Fibroblast of the conjunctiva (primary cell): ENCODE data around the gene DLL3.

Source experiments
- DNase-seq: peaks from one replicate; pipeline ENCODE4 v3.0.0-alpha.2; 2010; ENCODE audit warnings: low read depth

Gene DLL3

DNA sequence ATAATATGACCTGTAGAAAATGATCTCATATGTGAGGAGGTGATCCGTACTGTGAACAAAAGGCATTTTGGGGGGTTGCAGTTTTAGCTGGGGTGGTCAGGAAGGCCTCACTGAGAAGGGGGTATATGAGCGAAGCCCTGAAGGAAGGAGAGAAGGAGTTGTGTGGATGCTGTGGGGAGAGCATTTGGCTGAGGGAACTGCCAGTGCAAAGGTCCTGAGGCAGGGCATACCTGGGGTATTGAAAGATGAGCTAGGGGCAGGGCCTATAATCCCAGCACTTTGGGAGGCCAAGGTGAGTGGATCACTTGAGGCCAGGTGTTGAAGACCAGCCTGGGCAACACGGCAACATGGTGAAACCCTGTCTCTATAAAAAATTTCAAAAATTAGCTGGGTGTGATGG lies 18.7 kb downstream of the DLL3 start:
- DNase-seq, result no peak

DNA sequence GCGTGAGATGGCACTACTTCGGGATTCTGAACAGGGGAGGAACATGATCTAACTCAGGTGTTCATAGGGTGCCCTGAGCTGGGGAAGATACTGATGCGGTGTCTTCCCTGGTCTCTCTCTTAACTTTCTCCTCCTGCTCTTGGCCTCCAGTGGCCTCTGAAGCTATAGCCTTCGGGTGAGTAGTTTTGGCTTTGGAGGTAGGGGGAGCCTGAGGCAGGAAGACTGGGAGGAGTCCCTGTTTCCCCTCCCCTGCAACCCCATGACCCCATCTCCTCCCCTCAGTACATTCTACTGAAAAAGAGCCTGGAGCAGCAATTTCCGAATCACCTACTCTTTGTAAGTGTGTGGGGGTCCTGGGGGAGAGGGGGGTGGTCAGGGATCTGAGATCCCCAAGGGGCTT lies 19.7 kb downstream of the DLL3 start:
- no peak for DNase-seq

DNA sequence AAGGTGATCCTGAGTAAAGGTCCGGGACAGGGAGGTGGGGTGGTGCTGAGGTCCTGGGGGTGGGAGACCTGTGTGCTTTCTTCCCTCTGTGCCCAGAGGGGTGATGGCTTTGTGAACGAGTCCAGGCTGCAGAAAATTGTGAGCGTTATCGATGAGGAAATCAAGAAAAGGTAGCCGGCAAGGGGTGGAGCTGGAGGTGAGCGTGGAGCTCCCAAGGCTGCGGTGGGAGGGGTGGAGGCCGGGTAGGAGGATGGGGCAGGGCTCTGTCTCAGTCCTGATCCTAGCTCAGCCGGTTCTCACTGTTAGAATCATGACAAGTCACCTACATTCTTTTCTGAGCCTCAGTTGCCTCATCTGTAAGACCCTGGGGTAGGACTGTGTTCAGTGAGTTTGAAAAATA lies 20.2 kb downstream of the DLL3 start:
- DNase-seq, result no peak

DNA sequence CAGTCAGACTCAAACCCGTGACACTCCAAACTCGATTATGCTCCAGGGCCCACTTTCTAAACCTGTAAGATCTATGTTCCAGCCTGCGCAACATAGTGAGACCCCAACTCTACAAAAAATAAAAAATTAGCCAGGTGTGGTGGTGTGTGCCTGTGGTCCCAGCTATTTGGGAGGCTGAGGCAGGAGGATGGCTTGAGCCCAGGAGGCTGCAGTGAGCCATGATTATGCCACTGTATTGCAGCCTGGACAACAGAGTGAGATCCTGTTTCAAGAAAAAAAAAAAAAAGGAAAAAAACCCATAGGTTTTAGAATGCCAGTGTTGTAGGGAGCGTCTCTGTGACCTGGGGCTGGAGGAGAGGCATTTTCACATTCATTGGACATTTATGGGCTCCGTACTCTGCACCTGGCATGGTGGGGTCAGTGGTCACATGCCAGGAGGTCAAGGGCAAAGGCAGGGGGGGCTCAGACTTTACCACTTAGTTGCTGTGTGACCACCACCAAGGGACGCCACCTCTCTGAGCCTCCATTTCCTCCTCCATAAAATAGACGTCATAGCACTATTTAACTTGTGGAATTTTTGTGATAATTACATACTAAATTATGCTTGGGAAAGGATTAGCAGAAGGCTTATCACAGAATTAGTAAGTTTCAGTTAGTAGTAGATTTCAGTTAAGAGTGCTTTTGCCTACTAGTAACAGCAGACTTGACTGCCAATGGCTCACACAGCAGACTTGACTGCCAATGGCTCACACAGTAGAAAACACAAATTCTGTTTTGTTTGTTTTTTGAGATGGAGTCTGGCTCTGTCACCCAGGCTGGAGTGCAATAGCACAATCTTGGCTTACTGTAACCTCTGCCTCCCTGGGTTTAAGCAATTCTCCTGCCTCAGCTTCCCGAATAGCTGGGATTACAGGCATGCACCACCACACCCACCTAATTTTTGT lies 22.1 kb downstream of the DLL3 start:
- DNase-seq, result no peak

DNA sequence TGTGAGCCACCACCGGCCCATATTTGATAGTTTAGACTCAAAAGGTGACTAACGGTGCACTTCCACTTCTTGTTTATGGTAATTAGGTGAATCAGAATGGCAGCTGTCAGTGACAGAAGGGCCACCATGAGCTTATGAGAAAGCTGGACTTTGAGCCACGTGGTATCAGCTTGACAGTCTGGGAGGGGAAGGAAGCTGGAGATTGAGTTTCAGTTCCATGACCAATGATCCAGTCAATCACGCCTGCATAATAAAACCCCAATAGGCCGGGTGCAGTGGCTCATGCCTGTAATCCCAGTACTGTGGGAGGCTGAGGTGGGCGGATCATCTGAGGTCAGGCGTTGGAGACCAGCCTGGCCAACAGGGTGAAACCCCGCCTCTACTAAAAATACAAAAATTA lies 25.7 kb downstream of the DLL3 start:
- no peak for DNase-seq

DNA sequence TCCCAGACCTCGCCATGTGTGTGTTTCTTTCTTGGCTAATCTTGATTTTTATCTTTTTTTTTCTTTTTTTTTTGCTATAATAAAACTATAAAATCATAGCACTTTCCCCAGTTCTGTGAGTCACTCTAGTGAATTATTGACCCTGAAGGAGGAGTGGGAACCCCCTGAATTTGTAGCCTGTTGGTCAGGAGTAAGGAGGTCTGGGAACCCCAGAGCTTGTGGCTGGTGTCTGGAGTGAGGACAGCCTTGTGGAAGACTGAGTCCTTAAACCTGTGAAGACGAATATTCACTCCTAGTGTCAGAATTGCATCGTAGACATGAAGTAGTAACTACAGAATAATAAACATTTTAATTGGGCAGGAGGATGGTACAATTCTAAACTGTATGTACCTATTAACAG lies 26.5 kb downstream of the DLL3 start:
- DNase-seq, result no peak

DNA sequence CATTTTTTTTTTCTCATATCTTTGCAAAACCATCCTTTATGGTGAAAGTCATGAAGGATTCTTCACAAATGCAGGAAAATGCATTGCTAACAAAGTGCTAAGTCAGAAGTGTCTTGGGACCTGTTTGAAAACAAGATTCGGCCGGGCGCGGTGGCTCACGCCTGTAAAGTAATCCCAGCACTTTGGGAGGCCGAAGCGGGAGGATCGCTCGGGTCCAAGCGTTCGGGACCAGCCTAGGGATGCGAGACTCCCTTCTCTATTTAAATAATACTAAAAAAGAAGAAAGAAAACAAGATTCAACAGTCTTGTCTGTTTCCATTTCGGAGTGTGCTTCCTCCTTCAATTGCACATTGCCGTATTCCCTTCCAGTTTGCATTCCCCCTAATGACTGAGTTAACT lies 33.1 kb downstream of the DLL3 start:
- DNase-seq, result no peak

DNA sequence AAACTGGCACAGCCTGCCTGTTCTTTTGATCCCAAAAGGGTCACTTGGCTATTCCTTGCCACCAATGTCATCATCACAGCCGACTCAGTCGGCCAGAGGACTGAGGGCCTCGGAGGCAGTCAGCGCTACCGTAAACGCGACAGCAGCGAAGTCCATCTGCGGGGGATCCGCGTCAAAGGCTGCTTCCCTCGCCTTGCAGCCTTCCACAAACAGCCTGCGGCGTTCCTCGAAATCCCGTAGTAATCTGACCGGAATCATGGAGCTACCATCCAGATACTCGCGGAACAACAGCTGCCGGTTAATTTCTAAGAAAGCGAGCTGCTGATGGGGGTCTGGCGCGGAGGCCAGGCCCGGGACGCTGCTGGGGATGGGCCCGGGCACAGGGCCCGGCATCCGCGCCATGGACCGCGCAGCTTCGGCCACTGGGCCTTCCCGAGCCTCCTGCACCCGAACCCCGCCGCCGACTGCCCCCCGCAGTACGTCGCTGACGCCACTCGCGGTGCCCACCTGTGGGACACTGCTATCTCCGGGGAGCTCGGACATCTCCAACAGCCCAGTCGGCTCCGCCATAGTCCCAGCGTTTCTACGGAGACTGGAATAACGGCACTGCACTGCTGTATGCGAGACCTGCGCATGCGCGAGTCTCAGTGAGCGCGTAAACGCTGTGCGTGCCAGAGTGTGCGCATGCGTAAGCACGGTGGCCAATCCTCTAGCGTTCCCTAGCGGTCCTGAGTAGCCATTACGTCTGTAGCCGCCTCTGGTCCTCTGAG lies 33.7 kb downstream of the DLL3 start, which contains the start of gene EID2B:
Gene EID2B, minus strand, starts transcription at position 620 of the 770 bp plus-strand sequence. Its CDS starts 50 bp downstream, at position 570.
- peak; percentile 96 for DNase-seq

DNA sequence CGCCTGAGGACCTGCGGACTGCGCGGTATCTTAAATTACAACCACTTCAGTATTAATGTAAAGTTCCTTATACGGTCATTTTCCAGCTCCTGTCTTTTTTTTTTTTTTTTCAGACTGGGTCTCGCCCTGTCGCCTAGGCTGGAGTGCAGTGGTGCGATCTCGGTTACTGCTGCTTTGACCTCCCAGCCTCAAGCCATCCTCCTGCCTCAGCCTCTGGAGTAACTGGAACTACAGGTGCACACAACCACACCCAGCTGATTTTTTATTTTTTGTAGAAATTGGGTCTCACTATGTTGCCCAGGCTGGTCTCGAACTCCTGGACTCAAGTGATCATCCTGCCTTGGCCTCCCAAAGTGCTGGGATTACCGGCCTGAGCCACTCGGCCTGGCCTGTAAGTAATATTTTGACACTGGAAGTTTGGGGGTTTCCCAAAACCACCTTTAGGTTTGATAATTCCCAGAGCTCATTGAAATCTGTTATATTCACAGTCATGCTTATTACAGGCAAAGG lies 34.3 kb downstream of the DLL3 start:
- no peak for DNase-seq

DNA sequence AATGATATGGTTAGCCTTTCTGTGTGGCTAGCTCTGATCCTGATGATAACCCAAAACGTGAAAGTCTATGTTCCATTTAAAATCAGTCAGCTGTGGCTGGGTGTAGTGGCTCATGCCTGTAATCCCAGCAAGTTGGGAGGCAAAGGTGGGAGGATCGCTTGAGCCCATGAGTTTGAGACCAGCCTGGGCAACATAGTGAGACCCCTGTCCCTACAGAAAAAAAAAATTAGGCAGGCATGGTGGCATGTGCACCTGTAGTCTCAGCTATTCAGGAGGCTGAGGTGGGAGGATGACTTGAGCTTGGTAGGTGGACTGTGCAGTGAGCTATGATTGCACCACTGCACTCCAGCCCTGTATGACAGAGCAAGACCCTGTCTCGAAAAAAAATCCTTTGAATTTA lies 35.0 kb downstream of the DLL3 start:
- no peak for DNase-seq

DNA sequence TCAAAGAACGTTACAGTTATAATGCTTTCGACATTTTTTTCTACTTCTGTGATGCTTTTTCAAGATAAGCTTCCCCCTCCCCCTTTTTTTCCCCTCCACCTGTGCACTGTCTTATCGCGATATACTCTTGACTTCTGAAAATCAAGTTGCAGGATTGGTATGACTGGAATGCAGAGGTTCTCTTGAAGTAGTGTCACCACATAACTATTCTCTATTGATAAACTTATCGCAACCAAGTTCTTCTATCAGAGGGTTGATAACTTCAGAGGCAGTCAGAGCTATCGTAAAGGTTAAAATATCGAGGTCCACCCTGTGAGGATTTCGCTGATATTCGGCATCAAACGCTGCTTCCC lies 40.4 kb downstream of the DLL3 start:
- no peak for DNase-seq

DNA sequence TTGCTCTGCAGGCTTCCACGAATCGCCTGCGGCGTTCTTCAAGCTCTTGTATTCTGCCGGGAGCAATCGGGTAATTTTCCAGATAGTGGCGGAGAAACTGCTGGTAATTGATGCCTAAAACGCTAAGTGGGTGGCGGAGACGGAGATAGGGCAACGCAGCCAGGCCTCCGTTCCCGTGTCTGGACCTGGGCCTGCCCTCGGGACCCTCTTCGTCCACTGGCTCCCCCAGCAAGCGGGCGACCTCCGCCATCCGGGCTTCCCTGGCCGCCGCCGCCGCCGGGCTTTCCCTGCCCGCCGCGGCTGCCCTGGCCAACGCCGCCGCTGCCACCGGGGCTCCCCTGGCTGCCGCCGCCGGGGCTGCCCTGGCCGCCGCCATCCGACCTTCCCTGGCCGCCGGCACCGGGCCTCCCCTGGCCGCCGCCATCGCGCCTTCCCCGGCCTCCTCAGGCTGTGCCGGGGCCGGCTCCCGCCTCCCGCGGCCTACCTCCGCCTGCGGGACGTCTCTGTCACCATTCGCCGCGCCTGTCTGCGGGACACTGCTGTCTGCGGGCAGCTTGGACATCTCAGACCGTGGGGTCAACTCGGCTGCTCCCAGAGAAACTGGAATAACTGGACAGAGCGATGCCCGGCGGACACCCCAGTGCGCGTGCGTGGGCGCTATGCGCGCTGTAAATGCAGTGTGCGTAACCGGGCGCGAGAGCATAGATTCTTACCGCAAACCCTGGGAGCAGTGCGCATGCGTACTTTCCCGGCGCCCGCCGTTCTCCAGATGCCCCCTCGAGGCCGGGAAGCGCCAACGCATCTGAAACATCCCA lies 41.0 kb downstream of the DLL3 start, which contains the start of gene EID2:
Gene EID2, minus strand, starts transcription at position 644 of the 815 bp plus-strand sequence. Its CDS starts 82 bp downstream, at position 562.
- peak; percentile 90 for DNase-seq

DNA sequence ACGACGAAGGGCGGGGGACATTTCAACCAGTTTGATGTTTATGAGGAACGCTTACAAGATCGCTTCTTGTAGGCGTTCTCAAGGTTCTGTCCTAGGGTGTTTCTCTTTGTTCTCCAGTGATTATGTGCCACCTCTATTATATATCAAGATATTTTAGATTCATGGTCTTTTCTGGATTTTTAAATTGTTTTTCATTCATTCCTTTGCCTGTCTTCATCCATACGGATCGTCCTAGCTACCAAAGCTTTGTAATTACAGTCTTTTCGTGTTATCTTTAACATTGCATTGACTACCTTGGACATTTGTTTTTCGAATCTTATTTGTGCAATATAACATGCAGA lies 41.6 kb downstream of the DLL3 start:
- DNase-seq, result no peak

DNA sequence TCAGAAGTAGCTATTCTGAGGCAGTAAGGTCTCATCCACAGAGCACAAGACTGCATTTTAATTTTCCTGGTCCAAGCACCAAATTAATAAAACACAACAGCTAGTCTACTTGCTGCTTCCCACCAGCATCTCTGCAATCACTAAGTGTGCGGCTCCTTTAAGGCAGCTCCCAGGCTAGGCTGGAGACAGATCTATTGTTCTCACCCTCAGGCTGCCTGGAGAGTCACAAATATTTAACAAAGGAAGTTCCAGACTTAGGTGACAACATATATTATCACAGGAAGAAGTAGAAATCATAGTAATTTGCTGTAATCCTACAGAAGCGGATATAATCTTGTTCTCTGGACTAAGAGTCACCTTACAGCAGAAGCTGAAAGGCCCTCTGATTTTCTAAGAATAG lies 43.5 kb downstream of the DLL3 start:
- no peak for DNase-seq

DNA sequence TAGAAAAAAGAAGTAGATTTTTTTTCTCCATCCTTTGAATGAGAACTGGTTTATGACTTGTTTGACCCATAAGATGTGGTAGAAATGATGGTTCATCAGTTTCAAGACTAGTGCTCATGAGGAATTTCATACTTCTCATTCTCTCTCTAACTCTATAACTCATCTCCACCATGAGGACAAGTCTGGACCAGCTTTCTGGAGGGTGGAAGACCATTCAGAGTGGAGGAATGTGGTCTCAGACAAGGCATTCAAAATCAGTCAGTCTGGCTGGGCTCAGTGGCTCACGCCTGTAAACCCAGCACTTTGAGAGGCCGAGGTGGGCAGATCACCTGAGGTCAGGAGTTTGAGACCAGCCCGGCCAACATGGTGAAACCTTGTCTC lies 44.7 kb downstream of the DLL3 start:
- DNase-seq, result no peak

DNA sequence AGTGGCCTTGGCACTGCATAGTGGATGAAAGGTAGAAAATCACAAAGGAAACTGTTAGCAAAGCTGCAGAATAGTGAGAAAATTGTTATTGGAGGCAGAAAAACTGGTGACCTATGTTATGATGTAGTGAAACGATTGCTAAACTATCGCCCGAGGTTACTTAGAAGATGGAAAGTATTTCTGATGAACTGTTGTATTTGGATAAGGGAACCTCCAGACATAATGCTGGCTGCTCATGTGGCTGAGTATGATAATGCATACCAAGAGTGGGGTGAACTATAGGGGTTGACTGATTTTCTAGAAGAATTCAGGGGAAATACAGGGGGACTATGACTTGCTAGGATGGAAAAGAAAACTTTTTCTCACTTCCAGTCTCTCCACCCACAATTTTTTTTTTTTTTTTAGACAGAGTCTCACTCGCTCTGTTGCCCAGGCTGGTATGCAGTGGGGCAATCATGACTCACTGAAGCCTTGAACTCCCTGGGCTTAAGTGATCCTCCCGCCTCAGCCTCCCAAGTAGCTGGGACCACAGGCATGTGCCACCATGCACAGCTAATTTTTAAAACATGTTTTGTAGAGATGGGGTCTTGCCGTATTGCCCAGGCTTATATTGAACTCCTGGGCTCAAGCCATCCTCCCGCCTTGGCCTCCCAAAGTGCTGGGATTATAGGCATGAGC lies 45.6 kb downstream of the DLL3 start:
- no peak for DNase-seq

DNA sequence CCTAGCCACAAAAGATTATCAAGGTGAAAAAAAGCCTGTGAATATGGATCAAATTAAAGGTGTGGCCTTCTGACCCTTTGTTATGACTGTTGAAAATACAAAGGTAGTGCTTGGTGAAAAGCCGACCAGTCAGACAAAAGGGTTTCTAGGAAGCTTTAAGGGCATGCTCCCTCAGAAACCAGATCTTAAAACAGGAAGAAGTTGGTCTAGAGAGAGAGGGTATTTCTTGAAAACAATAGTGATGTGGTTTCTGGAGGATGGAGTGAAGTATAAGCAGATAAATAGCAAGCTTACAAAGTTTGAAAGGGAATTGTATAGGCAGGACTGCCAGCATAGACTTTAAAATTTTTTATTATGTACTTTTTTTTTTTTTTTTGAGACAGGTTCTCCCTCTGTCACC lies 46.2 kb downstream of the DLL3 start:
- DNase-seq, result no peak

DNA sequence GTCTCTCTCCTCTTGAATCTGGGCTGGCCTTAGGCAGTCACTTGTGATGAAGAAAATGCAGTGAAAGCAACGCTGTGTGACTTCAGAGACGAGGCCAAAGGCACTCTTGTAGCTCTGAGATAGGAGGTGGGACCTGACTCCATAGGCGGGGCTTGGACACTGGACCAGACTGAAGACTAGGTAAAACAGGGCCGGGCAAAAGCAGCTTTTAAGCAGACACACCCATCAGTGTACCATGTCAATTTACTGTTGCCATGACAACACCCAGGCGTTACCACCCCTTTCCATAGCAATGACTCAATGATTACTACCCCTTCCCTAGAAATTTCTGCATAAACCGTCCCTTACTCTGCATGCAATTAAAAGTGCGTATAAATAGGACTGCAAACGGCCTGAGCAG lies 47.9 kb downstream of the DLL3 start:
- no peak for DNase-seq

DNA sequence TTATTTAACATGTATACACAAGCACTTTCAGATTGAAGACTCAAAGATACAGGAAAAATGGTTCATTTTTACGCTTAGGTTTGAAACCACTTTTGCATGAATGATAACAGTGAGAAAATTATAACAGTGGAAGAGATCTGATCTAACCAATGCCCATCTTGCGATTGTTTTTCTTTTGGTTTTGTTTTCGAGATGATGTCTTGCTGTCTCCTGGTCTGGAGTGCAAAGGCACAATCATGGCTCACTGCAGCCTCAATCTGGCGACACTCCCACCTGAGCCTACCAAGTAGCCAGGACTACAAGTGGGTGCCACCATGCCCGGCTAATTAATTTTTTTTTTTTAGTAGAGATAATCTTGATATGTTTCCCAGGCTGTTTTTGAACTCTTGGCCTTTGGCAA lies 51.5 kb downstream of the DLL3 start:
- DNase-seq, result no peak

DNA sequence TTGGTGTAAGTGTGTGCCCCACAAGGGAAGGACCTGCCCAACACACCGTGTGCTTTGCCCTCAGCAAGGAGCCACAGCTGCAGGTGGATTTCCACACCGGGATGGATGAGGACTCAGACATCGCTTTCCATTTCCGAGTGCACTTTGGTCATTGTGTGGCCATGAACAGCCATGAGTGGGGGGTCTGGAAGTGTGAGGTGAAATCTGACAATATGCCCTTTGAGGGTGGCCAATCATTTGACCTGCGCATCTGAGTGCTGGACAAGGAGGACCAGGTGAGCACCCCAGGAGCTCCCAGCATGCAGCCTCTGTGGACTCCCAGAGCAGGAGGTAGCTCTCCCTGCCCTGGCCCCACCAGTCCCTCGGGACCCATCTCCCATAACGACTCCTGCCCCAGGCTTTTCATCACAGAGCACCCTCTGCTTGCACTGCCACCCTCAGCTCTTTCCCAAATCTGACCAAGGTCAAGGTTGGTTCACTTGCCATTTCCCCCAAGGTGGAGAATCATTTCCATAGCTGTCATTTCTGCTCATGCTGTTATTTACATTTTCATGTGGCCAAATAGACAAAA lies 54.4 kb downstream of the DLL3 start:
- no peak for DNase-seq

DNA sequence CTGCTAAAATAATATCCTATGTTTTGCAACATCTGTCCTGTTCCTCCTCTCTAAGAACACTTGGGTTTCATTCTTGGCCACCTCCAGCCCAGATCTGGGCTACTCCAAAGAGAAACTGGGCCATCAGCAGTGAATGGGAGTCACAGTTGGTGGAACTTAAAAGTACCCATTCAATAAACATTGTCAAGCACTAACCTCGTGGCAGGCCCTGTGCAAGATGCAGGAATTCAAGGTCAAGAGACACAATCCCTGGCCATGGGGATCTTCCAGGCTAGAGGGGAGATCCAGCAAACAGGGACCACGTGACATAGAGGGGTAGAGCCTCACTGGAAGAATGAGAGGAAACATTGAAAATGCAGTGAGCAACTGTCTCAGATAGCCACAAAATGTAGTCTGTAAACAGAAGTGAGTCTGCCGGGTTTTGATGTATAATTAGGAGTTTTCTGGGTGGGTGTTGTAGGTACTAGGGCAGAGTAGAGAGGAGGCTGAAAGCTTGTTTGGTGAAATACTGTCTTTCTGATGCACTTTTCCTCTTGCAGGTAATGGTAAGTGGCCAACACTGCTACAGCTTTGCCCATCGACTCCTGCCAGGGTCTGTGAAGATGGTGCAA lies 56.1 kb downstream of the DLL3 start:
- no peak for DNase-seq
